ENCODE results near the gene QPCT. TPM values are rescaled to one million over a fixed set of nuclear protein-coding genes. Genes with fewer than 3 reads are reported as not detected.

The QPCT gene
- polyA plus RNA-seq, 1 of the 3 experiments (the other 2 are of a cell fraction): 0.12 TPM

- no peaks in the 10 kb centered on the region for H3K27me3 ChIP-seq (ENCODE audit: insufficient read depth)
- H3K4me2 ChIP-seq: no peak overlapping the region
Observed at GRCh38 chr2:37357530-37357929, 13.1 kb downstream of the QPCT start.

GRCh38 chr2:37358466-37358865, 14.0 kb downstream of the QPCT start:
- Histone ChIP-seq H3K27ac (ENCODE audit: low read depth in 2 of 2, low read length in 1 of 2) (no peak overlapping the region), H3K36me3 (replicated peaks in 1 of 2; ENCODE audit: control insufficient read depth in 1 of 2, insufficient read depth in 2 of 2, low read length in 1 of 2) (no peaks in the 10 kb centered on the region), H3K9me3 (no peaks in the 10 kb centered on the region), H2AFZ (ENCODE audit: low read depth) (no peak overlapping the region), H3K9ac (no peak overlapping the region), H4K20me1 (ENCODE audit: insufficient read depth) (no peaks in the 10 kb centered on the region), H3K9me2 (no peaks in the 10 kb centered on the region), H3K4me3 (ENCODE audit: low read depth in 2 of 2, low read length in 1 of 2) (no peak overlapping the region), H3K4me1 (ENCODE audit: control insufficient read depth in 1 of 2, insufficient read depth in 2 of 2, low read depth in 1 of 2, low read length in 1 of 2) (peaks cover 0 to 30% of the 10 kb centered on the region in 2 experiments; a peak in 2 of 4 replicates), H3K27me3 (ENCODE audit: insufficient read depth) (no peaks in the 10 kb centered on the region), H3K79me2 (ENCODE audit: insufficient read depth) (no peaks in the 10 kb centered on the region), H3K4me2 (no peak overlapping the region), H3F3A (replicated peaks; ENCODE audit: insufficient read depth) (no peaks in the 10 kb centered on the region)
- DNase-seq: no peak
- CTCF ChIA-PET: interaction anchor here (1.0 to 2.6 kb wide), 5 partner anchors 9 to 1141 kb away, joined by 4 to 8 read pairs (median 6); no protein-coding TSS in a partner anchor
- 99% methylated on average over 3 of the region's 3 CpGs for WGBS (ENCODE audit: low lambda C conversion rate)
- POLR2A ChIA-PET: no interaction called here
- TF ChIP-seq NRF1 (IDR thresholded peaks at IDR 0.05; ENCODE audit: low read depth, low read length) (no peak), USF1 (IDR thresholded peaks at IDR 0.05; ENCODE audit: borderline replicate concordance, low read depth) (no peak), MAX (IDR thresholded peaks at IDR 0.05; ENCODE audit: low read depth) (no peak), CTCF (IDR thresholded peaks at IDR 0.05) (no peak), RCOR1 (IDR thresholded peaks at IDR 0.05; ENCODE audit: low read length) (no peak), USF2 (IDR thresholded peaks at IDR 0.05; ENCODE audit: borderline replicate concordance, low read depth, low read length) (no peak), RAD21 (IDR thresholded peaks at IDR 0.05; ENCODE audit: low read length) (no peak), RXRA (IDR thresholded peaks at IDR 0.05; ENCODE audit: borderline replicate concordance, low read depth) (no peak), POLR2AphosphoS5 (IDR thresholded peaks at IDR 0.05; ENCODE audit: low read depth, low read length) (no peak), MXI1 (IDR thresholded peaks at IDR 0.05; ENCODE audit: low read depth, low read length) (no peak), RFX5 (IDR thresholded peaks at IDR 0.05; ENCODE audit: low read length) (no peak), SIN3A (IDR thresholded peaks at IDR 0.05; ENCODE audit: borderline replicate concordance, low read depth, low read length) (no peak), FOXM1 (IDR thresholded peaks at IDR 0.05; ENCODE audit: low read depth) (no peak), ELF1 (IDR thresholded peaks at IDR 0.05) (no peak), SMC3 (IDR thresholded peaks at IDR 0.05; ENCODE audit: low read depth, low read length) (no peak), GATA2 (CRISPR knock-in tag; IDR thresholded peaks at IDR 0.05) (no peak), PBX3 (IDR thresholded peaks at IDR 0.05) (no peak), EZH2phosphoT487 (IDR thresholded peaks at IDR 0.05; ENCODE audit: borderline replicate concordance, low read depth) (no peak)

More at GRCh38 chr2:37357530-37357929, 13.1 kb downstream of the QPCT start:
- Histone ChIP-seq H3F3A (replicated peaks; ENCODE audit: insufficient read depth) (no peaks in the 10 kb centered on the region), H3K79me2 (ENCODE audit: insufficient read depth) (no peaks in the 10 kb centered on the region), H3K9me3 (no peaks in the 10 kb centered on the region), H3K4me1 (ENCODE audit: control insufficient read depth in 1 of 2, insufficient read depth in 2 of 2, low read depth in 1 of 2, low read length in 1 of 2) (peaks cover 0 to 26% of the 10 kb centered on the region in 2 experiments; a peak in 2 of 4 replicates), H4K20me1 (ENCODE audit: insufficient read depth) (no peaks in the 10 kb centered on the region), H3K27ac (ENCODE audit: low read depth in 2 of 2, low read length in 1 of 2) (peak overlapping the region in 1 of 2 experiments; percentile 73; a peak in 2 of 4 replicates), H3K36me3 (replicated peaks in 1 of 2; ENCODE audit: control insufficient read depth in 1 of 2, insufficient read depth in 2 of 2, low read length in 1 of 2) (no peaks in the 10 kb centered on the region), H3K9me2 (no peaks in the 10 kb centered on the region), H3K9ac (no peak overlapping the region), H2AFZ (ENCODE audit: low read depth) (no peak overlapping the region), H3K4me3 (ENCODE audit: low read depth in 2 of 2, low read length in 1 of 2) (no peak overlapping the region)
- CTCF ChIA-PET: interaction anchor here (1.0 to 2.6 kb wide), 6 partner anchors 10 to 520 kb away, joined by 3 to 8 read pairs (median 4); no protein-coding TSS in a partner anchor
- no peak for DNase-seq
- 61% methylated on average over 4 of the region's 4 CpGs for WGBS (ENCODE audit: low lambda C conversion rate)
- POLR2A ChIA-PET: no interaction called here
- TF ChIP-seq RCOR1 (IDR thresholded peaks at IDR 0.05; ENCODE audit: low read length): no peak
- TF ChIP-seq MEF2A (IDR thresholded peaks at IDR 0.05; ENCODE audit: borderline replicate concordance, low read depth): no peak

All from SK-N-SH (cell line).